SK-N-SH treated with all-trans-retinoic acid at 6 μM for 48 hours (cell line): ENCODE measurements around the gene ZNF792.

Experiments
- ATAC-seq: fragments of 200-7000 bp; cut with Tn5 transposase; 3 replicates; pipeline ENCODE4 v1.9.1; 2020; ENCODE audit warnings: mild to moderate bottlenecking, moderate library complexity
- ARNTL ChIP-seq: fragments of 450-650 bp; formaldehyde crosslinking; IDR thresholded peaks from 2 replicates; pipeline ENCODE4 v1.5.0; 2020; ENCODE audit warnings: low read depth, mild to moderate bottlenecking, moderate library complexity, borderline replicate concordance
- BACH2 ChIP-seq: fragments of 250-450 bp; sonication (Bioruptor Pico); IDR thresholded peaks from 2 replicates; pipeline ENCODE4 v1.9.0; 2021; ENCODE audit warnings: mild to moderate bottlenecking, borderline replicate concordance
- ESRRG ChIP-seq: fragments of 250-450 bp; sonication (Bioruptor Pico); IDR thresholded peaks from 2 replicates; pipeline ENCODE4 v1.6.1; 2021; ENCODE audit warnings: mild to moderate bottlenecking
- GLIS3 ChIP-seq: fragments of 250-450 bp; sonication (Bioruptor Pico); IDR thresholded peaks from 2 replicates; pipeline ENCODE4 v1.5.0; 2020; ENCODE audit warnings: mild to moderate bottlenecking, moderate library complexity
- ISL1 ChIP-seq: fragments of 250-450 bp; sonication (Bioruptor Pico); IDR thresholded peaks from 2 replicates; pipeline ENCODE4 v2.1.2; 2022; ENCODE audit warnings: mild to moderate bottlenecking, moderate library complexity
- PPARA ChIP-seq: fragments of 250-450 bp; sonication (Bioruptor Pico); IDR thresholded peaks from 2 replicates; pipeline ENCODE4 v1.5.0; 2020; ENCODE audit warnings: mild to moderate bottlenecking, borderline replicate concordance
- SNAI2 ChIP-seq: fragments of 250-450 bp; sonication (Bioruptor Pico); IDR thresholded peaks from 2 replicates; pipeline ENCODE4 v1.5.0; 2020; ENCODE audit warnings: mild to moderate bottlenecking, moderate library complexity
- TCF4 ChIP-seq: fragments of 250-450 bp; sonication (Bioruptor Pico); IDR thresholded peaks from 2 replicates; pipeline ENCODE4 v1.8.0; 2021; ENCODE audit warnings: mild to moderate bottlenecking, moderate library complexity, borderline replicate concordance
- TOX ChIP-seq: fragments of 250-450 bp; sonication (Bioruptor Pico); IDR thresholded peaks from 2 replicates; pipeline ENCODE4 v1.8.0; 2021; ENCODE audit warnings: mild to moderate bottlenecking, moderate library complexity, borderline replicate concordance
- ZC3H10 ChIP-seq: fragments of 250-450 bp; sonication (Bioruptor Pico); IDR thresholded peaks from 2 replicates; pipeline ENCODE4 v1.5.1; 2021; ENCODE audit warnings: mild to moderate bottlenecking, moderate library complexity
- ZFP3 ChIP-seq: fragments of 250-450 bp; sonication (Bioruptor Pico); IDR thresholded peaks from 2 replicates; pipeline ENCODE4 v1.5.0; 2020; ENCODE audit warnings: mild to moderate bottlenecking, moderate library complexity
- ZFP30 ChIP-seq: fragments of 450-650 bp; formaldehyde crosslinking; IDR thresholded peaks from 2 replicates; pipeline ENCODE4 v1.5.0; 2022; ENCODE audit warnings: mild to moderate bottlenecking, moderate library complexity
- ZNF565 ChIP-seq: fragments of 450-650 bp; formaldehyde crosslinking; conservative IDR thresholded peaks from 2 replicates; pipeline ENCODE4 v1.5.0; 2020; ENCODE audit warnings: low read depth, mild to moderate bottlenecking, moderate library complexity
- ZNF70 ChIP-seq: fragments of 450-650 bp; formaldehyde crosslinking; IDR thresholded peaks from 2 replicates; pipeline ENCODE4 v1.5.0; 2020; ENCODE audit warnings: mild to moderate bottlenecking, moderate library complexity
- ZNF8 ChIP-seq: fragments of 450-650 bp; formaldehyde crosslinking; IDR thresholded peaks from 2 replicates; pipeline ENCODE4 v1.5.0; 2020; ENCODE audit warnings: mild to moderate bottlenecking, moderate library complexity
- TF ChIP-seq, protein P1 (sequence below): fragments of 250-450 bp; sonication (Bioruptor Pico); IDR thresholded peaks from 2 replicates; pipeline ENCODE4 v1.8.0; 2020; ENCODE audit warnings: mild to moderate bottlenecking, moderate library complexity, borderline replicate concordance
- TF ChIP-seq, protein P2 (sequence below): fragments of 250-450 bp; sonication (Bioruptor Pico); IDR thresholded peaks from 2 replicates; pipeline ENCODE4 v1.5.1; 2020; ENCODE audit warnings: low read depth, mild to moderate bottlenecking, moderate library complexity
- TF ChIP-seq, protein P3 (sequence below): fragments of 250-450 bp; sonication (Bioruptor Pico); IDR thresholded peaks from 2 replicates; pipeline ENCODE4 v1.8.0; 2021; ENCODE audit warnings: low read depth, mild to moderate bottlenecking, moderate library complexity, borderline replicate concordance
- TF ChIP-seq, protein P4 (sequence below): fragments of 250-450 bp; sonication (Bioruptor Pico); IDR thresholded peaks from 2 replicates; pipeline ENCODE4 v1.5.0; 2020; ENCODE audit warnings: mild to moderate bottlenecking, moderate library complexity
- TF ChIP-seq, protein P5 (sequence below): fragments of 250-450 bp; sonication (Bioruptor Pico); IDR thresholded peaks from 2 replicates; pipeline ENCODE4 v1.5.1; 2021; ENCODE audit warnings: mild to moderate bottlenecking, moderate library complexity

Gene ZNF792

DNA sequence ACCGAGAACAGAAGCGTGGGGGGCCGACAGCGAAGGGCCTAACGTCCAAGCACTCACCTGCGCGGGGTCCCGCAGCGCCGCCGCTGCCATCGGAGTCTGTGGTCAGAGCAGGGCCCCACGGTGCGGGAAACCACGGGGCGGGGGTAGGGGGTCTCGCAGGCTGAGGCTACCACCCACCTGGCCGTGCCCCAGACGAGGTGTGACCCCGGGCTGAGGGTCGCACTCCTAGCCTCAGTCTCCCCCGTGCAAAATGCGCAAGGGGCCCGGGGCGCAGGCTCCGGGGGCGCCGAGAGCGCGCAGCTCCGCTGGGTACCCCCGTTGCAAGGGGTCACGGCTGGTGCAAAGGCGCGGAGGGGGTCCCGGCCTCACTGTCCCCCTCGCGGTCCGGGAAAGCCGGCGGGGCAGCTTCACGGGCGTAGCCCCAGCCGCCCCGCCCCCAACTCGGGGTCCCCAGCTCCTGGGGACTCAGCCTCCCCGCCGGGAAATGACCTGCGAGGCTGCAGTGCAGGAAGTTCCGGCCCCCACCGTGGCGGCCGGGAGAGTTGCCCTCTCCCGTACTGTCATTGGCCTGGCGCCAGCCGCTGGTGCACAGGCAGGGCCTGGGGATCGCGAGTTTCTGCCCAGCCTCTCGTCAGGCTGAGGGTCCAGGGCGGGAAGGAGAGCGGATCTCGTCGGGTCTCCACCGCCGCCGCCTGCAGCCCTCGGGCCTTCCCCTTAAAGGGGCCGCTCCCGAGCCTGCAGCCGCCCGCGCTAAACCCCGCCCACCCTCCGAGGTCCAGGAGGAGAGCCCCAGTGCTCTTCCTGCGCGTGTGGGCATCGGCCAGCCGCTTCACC is at the start of gene ZNF792:
TSS of gene ZNF792 (minus strand) at position 657 of the 834 bp plus-strand sequence. CDS start at position 90, 567 bp downstream.
- ATAC-seq, result peak; percentile 92
- TF ChIP-seq ZNF8 (CRISPR knock-in tag) (no peak), ZNF70 (CRISPR knock-in tag) (no peak)
- TF ChIP-seq, protein P1, sequence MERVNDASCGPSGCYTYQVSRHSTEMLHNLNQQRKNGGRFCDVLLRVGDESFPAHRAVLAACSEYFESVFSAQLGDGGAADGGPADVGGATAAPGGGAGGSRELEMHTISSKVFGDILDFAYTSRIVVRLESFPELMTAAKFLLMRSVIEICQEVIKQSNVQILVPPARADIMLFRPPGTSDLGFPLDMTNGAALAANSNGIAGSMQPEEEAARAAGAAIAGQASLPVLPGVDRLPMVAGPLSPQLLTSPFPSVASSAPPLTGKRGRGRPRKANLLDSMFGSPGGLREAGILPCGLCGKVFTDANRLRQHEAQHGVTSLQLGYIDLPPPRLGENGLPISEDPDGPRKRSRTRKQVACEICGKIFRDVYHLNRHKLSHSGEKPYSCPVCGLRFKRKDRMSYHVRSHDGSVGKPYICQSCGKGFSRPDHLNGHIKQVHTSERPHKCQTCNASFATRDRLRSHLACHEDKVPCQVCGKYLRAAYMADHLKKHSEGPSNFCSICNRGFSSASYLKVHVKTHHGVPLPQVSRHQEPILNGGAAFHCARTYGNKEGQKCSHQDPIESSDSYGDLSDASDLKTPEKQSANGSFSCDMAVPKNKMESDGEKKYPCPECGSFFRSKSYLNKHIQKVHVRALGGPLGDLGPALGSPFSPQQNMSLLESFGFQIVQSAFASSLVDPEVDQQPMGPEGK (CRISPR knock-in tag), result peak; percentile 69; the same call in 1 of the 2 replicates
- TF ChIP-seq, all 23 proteins: peak for 1

DNA sequence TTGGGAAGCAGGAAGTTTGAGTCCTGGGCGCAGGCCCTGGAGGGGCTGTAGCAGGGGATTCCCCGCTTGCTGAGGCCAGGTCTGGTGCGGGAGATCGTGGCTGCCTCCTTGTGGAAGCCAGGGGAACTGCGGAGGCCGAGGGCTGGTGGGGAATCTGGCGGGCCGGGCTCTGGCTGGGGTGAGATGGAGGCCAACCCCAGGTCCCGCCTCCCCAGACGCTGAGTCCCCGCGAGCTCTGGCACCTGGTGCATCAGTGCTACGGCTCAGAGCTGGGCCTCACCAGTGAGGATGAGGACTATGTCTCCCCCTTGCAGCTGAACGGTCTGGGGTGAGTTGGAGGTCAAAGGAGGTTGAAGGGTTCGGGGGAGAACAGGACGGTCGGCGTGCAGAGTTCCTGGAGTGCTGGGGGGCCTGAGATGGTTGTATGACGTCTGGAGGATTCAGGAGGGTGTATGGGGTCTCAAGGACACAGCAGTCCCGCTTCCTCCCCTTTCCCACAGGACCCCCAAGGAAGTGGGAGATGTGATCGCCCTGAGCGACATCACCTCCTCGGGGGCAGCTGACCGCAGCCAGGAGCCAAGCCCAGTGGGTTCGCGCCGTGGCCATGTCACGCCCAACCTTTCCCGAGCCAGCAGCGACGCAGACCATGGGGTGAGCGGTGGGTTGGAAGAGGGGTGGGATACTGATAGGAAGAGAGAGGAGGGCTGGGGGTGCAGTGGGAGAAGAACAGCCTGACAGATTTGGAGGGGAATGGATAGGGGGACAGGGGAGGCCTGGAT is 49.2 kb upstream of the ZNF792 start:
- no peak for TF ChIP-seq ZNF8 (CRISPR knock-in tag)
- TF ChIP-seq TOX (CRISPR knock-in tag), result no peak
- TF ChIP-seq ESRRG, result no peak
- no peak for TF ChIP-seq ZFP30 (CRISPR knock-in tag)
- no peak for TF ChIP-seq TCF4
- no peak for TF ChIP-seq ZNF70 (CRISPR knock-in tag)
- no peak for TF ChIP-seq ZNF565 (CRISPR knock-in tag)
- TF ChIP-seq SNAI2 (CRISPR knock-in tag), result no peak
- no peak for TF ChIP-seq ZFP3
- TF ChIP-seq, protein P2, sequence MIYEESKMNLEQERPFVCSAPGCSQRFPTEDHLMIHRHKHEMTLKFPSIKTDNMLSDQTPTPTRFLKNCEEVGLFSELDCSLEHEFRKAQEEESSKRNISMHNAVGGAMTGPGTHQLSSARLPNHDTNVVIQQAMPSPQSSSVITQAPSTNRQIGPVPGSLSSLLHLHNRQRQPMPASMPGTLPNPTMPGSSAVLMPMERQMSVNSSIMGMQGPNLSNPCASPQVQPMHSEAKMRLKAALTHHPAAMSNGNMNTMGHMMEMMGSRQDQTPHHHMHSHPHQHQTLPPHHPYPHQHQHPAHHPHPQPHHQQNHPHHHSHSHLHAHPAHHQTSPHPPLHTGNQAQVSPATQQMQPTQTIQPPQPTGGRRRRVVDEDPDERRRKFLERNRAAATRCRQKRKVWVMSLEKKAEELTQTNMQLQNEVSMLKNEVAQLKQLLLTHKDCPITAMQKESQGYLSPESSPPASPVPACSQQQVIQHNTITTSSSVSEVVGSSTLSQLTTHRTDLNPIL (CRISPR knock-in tag), result no peak
- TF ChIP-seq ARNTL, result no peak
- no peak for TF ChIP-seq GLIS3 (CRISPR knock-in tag)
- TF ChIP-seq, protein P3, sequence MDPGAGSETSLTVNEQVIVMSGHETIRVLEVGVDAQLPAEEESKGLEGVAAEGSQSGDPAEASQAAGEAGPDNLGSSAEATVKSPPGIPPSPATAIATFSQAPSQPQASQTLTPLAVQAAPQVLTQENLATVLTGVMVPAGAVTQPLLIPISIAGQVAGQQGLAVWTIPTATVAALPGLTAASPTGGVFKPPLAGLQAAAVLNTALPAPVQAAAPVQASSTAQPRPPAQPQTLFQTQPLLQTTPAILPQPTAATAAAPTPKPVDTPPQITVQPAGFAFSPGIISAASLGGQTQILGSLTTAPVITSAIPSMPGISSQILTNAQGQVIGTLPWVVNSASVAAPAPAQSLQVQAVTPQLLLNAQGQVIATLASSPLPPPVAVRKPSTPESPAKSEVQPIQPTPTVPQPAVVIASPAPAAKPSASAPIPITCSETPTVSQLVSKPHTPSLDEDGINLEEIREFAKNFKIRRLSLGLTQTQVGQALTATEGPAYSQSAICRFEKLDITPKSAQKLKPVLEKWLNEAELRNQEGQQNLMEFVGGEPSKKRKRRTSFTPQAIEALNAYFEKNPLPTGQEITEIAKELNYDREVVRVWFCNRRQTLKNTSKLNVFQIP (CRISPR knock-in tag), result no peak
- TF ChIP-seq ZC3H10 (CRISPR knock-in tag), result no peak
- TF ChIP-seq BACH2 (CRISPR knock-in tag), result no peak
- TF ChIP-seq, protein P4, sequence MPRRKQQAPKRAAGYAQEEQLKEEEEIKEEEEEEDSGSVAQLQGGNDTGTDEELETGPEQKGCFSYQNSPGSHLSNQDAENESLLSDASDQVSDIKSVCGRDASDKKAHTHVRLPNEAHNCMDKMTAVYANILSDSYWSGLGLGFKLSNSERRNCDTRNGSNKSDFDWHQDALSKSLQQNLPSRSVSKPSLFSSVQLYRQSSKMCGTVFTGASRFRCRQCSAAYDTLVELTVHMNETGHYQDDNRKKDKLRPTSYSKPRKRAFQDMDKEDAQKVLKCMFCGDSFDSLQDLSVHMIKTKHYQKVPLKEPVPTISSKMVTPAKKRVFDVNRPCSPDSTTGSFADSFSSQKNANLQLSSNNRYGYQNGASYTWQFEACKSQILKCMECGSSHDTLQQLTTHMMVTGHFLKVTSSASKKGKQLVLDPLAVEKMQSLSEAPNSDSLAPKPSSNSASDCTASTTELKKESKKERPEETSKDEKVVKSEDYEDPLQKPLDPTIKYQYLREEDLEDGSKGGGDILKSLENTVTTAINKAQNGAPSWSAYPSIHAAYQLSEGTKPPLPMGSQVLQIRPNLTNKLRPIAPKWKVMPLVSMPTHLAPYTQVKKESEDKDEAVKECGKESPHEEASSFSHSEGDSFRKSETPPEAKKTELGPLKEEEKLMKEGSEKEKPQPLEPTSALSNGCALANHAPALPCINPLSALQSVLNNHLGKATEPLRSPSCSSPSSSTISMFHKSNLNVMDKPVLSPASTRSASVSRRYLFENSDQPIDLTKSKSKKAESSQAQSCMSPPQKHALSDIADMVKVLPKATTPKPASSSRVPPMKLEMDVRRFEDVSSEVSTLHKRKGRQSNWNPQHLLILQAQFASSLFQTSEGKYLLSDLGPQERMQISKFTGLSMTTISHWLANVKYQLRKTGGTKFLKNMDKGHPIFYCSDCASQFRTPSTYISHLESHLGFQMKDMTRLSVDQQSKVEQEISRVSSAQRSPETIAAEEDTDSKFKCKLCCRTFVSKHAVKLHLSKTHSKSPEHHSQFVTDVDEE (CRISPR knock-in tag), result no peak
- TF ChIP-seq, all 23 proteins: peak for 0
- ATAC-seq, result peak; percentile 81

DNA sequence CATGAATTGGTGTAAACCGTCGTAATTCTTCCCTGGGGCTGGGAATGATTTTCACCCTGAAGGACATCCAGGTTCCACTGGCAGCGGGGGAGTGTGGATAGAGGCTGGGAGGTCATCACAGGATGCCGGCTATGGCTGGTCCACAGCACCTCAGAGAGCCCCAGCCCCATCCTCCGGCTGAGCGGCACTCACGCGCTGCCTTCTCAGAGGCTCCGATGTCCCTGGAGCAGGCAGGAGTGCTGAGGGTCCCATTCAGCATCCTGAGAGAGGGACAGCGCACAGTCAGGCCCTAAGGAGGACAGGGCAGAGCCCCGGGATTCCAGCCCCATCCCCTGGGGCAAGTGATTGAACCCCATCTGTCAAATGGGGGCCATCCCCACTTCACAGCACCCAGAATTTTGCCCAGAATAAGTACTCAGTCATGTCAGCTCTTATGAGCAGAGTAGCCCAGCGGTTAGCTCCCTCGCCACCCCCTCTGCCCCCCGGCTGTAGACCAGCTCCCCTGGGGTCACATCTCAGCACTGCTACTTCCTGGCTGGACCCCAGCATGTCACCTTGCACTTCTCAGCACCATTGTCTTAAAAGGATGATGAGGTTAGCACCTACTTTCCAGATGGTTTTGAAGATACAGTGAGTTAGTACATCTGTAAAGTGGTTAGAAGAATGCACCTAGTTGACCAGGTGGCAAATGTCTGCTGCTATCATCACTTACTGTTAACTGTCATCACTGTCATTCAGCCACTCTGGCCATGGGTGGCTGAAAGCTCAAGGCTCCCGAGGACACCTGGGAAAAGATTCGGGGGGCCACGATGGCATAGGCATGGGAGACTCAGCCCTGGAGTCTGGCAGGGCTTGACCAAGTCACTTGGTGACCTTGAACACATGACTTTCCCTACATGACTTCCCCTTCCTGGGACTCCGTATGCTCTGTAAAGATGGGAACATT is 48.0 kb upstream of the ZNF792 start:
- no peak for TF ChIP-seq TOX (CRISPR knock-in tag)
- no peak for TF ChIP-seq BACH2 (CRISPR knock-in tag)
- no peak for TF ChIP-seq ESRRG
- TF ChIP-seq ZNF565 (CRISPR knock-in tag), result no peak
- TF ChIP-seq PPARA (CRISPR knock-in tag), result no peak
- TF ChIP-seq ISL1 (CRISPR knock-in tag), result no peak
- TF ChIP-seq, protein P1 (CRISPR knock-in tag), result no peak
- TF ChIP-seq, protein P5, sequence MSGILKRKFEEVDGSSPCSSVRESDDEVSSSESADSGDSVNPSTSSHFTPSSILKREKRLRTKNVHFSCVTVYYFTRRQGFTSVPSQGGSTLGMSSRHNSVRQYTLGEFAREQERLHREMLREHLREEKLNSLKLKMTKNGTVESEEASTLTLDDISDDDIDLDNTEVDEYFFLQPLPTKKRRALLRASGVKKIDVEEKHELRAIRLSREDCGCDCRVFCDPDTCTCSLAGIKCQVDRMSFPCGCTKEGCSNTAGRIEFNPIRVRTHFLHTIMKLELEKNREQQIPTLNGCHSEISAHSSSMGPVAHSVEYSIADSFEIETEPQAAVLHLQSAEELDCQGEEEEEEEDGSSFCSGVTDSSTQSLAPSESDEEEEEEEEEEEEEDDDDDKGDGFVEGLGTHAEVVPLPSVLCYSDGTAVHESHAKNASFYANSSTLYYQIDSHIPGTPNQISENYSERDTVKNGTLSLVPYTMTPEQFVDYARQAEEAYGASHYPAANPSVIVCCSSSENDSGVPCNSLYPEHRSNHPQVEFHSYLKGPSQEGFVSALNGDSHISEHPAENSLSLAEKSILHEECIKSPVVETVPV (CRISPR knock-in tag), result no peak
- no peak for TF ChIP-seq ZNF8 (CRISPR knock-in tag)
- TF ChIP-seq ZFP30 (CRISPR knock-in tag), result no peak
- TF ChIP-seq ZFP3, result no peak
- ATAC-seq, result no peak
